Measurements from ENCODE around the gene DDX24. TPM values are rescaled to one million over a fixed set of nuclear protein-coding genes. Genes with fewer than 3 reads are reported as not detected.
A peak's percentile ranks its signal among the peaks of the same experiment; 100 is the strongest.

DDX24 gene
- total and polyA plus RNA-seq, 9 of the 15 experiments (the other 6 are each of a cell fraction or from before 2014, with no cell fraction given) = 82.4 to 175 (median 122) TPM

GRCh38 chr14:94080621-94081385 is at the start of gene DDX24, which contains the start of gene IFI27L1 (continued):
- TF ChIP-seq E2F8 (IDR thresholded peaks at IDR 0.05; ENCODE audit: low read depth, partially characterized antibody) (peak; percentile 33), ZNF512 (tag; IDR thresholded peaks at IDR 0.05) (no peak), GMEB1 (CRISPR knock-in tag; IDR thresholded peaks at IDR 0.05) (peak; percentile 57), NKRF (IDR thresholded peaks at IDR 0.05; ENCODE audit: borderline replicate concordance) (0 out of 2 replicates have a peak, but pooled peaks have one; percentile 45), HOMEZ (CRISPR knock-in tag; IDR thresholded peaks at IDR 0.05) (no peak)
